Thymus (tissue), 2 donors: ENCODE results near the gene BZW2. TPM values are rescaled to one million over a fixed set of nuclear protein-coding genes. Genes with fewer than 3 reads are reported as not detected.

ENCODE experiments used
- polyA plus RNA-seq: library from polyadenylated mRNA; stranded (reverse); fragments of 200-250 nt; gene quantifications from one replicate; pipeline ENCODE4 v1.2.3, GENCODE V29; 2013
- total RNA-seq: library from RNA; stranded (reverse); fragments of 120-200 nt; gene quantifications from one replicate; pipeline ENCODE4 v1.2.4, GENCODE V29; 2013
- donor health status: healthy.

BZW2 gene
- total and polyA plus RNA-seq, 2 donors: 40.3 to 41.1 TPM

Other genes starting within 250 kb of the BZW2 start
- 1.4 TPM for gene CRPPA, start 224.6 kb upstream of the BZW2 start, total RNA-seq
- 0.32 TPM for gene CRPPA, start 224.6 kb upstream of the BZW2 start, polyA plus RNA-seq
- 2.0 TPM for gene SOSTDC1, start 180.4 kb upstream of the BZW2 start, total RNA-seq
- 0.64 TPM for gene SOSTDC1, start 180.4 kb upstream of the BZW2 start, polyA plus RNA-seq
- gene LRRC72, start 119.4 kb upstream of the BZW2 start, total RNA-seq: not detected
- gene LRRC72, start 119.4 kb upstream of the BZW2 start, polyA plus RNA-seq: not detected
- gene ANKMY2, start 427 bp upstream of the BZW2 start, total RNA-seq: 18.2 TPM
- gene ANKMY2, start 427 bp upstream of the BZW2 start, polyA plus RNA-seq: 13.1 TPM
- gene TSPAN13, start 107.6 kb downstream of the BZW2 start, total RNA-seq: 10.5 TPM
- gene TSPAN13, start 107.6 kb downstream of the BZW2 start, polyA plus RNA-seq: 51.9 TPM
- 1.7 TPM for gene AGR2, start 158.8 kb downstream of the BZW2 start, total RNA-seq
- 4.5 TPM for gene AGR2, start 158.8 kb downstream of the BZW2 start, polyA plus RNA-seq
- gene AGR3, start 235.8 kb downstream of the BZW2 start, total RNA-seq: not detected
- 1.3 TPM for gene AGR3, start 235.8 kb downstream of the BZW2 start, polyA plus RNA-seq